Stromal cell of bone marrow (primary cell): ENCODE results near the gene GAB2.
"Not testable (repeated sequence)": the region's sequence is repeated elsewhere in the genome, so short reads cannot be mapped to it uniquely, and the experiment has no call there.

ENCODE experiments used
- DNase-seq: peaks from one replicate; pipeline ENCODE4 v3.0.0-alpha.2; 2012; ENCODE audit warnings: low read depth

GAB2 gene

DNA sequence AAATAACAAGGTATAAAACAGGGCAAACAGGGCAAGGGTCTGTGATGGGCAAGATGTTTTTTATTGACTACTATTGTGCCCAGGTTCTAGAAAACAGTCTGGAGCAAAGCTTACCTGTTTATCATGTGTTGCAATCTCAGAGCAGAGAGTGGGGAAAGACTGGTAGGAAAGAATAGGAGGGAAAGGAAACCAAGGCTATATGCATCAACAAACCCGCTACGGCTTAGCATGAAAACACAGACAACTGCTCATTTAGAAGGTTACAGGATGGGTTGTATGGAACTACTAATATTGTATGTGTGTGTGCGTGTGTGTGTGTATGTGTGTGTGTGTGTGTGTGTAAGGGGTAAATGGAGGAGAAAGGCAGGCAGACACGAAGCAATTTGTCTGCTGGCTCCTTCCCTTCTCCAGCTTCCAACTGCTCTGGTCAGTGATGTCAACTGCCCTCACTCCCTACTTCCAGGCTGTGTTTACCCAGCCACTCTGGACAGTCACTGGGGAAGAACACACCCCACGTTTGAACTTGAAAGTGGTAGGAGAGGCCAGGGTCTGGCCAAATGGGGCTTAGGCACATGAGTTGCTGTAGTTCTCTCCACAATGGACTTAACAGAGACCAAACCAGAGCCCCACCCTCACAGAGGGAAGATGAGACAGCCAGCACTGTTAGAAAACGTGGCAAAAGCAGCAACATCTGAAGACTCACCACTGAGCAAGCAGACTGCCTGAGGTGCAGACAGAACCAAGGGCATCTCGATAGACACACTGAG lies 47.0 kb downstream of the GAB2 start:
- DNase-seq, result peak; percentile 47

DNA sequence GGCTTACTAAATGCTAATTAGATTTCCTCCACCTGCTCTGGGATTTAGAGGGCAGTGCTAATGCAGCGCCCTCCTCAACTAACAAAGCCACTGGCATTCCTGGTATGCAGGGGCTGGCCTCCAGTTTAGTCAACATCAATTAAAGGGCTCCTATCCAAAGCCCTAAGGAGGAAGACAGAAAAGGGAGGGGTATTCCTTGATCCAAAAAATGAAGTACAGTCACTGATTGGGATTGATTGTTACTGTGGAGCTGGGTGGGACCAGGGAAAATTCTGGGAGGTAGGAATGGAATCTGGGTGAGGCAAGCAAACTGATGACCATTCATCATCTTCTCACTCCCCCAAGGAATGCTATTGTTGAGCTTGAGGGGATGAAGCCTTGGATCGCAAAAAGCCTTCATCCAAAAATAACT lies 52.2 kb downstream of the GAB2 start:
- no peak for DNase-seq

DNA sequence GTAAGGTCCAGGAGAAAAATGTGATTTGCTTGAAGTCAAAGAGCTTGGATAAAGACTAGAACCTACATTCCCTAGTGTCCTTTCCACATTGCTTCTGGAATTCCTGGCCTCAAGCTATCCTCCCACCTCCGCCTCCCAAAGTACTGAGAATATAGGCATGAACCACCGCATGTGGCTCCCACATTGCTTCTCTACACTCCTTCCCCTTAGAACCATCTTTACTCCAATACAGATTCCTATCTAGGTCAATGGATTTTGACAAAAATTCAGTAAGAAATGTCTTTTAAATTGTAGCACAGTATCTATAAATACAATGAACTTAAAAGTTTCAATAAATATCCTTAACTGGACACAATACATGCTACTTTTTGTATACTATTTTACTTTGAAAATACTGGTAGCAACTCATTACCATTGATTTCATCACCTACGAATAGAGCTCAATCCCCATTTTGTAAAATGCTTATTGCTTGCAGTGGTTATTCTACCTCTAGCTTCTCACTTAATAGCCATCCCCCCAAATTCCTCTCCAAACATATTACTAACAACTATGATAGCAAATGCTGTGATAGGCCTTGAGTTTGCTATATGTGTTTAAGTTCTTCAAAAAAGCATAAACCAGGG lies 53.4 kb downstream of the GAB2 start:
- DNase-seq, result no peak

DNA sequence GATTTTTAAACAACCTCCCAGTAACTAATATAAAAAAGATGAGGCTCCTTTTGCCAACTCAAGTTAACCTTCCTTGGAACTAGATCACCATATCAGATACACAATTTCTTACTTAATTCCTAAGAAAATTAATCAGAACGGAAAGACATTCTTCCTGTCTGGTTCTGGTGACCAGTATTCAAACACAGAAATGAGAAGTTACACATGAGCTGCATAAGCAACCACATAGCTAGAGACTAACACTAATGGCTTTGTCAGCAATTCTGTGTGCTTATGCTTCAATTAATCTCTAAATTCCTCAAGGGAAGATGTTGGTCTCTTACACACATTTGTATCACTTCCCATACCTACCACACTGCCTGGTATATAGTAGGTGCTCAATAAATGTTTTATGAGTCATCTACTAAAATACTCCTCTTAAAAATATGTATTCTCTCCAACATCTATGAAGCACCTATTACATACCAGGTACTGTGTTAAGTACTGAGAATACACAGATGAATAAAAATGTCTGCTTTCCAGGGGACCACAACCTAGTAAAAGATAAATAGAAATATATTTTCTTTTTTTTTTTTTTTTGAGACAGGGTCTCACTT lies 54.5 kb downstream of the GAB2 start:
- no peak for DNase-seq

DNA sequence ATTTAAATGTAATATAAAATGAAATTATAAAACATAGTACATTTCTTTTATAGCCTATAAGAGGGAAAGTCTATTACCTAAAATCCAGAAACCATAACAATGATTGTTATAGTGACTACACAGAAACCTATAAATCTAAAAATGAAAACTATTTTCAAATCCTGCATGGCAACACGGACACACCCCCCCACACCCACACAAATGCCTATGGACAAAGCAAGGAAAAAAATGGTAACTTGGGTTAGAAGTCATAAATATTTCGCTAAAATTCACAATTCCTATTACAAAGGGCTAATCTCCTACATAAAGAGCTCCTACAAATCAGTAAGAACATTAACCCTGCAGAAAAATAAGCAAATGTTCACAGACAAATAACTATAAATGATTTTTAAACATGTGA lies 56.4 kb downstream of the GAB2 start:
- DNase-seq, result no peak

DNA sequence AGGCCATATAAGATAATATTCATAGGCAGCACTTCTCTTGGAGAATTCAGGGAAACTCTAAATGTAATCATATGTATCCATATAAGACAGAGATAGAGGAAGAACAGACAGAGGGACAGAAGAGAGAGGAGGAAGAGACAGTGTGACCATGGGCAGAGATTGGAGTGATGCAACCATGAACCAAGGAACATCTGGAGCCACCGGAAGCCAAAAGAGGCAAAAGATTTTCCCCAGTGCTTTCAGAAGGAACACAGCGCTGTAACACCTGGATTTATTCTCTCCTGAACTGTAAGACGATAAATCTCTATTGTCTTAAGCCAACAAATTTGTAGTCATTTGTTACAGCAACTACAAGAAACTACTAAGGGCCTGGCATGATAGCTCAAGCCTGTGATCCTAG lies 57.7 kb downstream of the GAB2 start:
- no peak for DNase-seq

DNA sequence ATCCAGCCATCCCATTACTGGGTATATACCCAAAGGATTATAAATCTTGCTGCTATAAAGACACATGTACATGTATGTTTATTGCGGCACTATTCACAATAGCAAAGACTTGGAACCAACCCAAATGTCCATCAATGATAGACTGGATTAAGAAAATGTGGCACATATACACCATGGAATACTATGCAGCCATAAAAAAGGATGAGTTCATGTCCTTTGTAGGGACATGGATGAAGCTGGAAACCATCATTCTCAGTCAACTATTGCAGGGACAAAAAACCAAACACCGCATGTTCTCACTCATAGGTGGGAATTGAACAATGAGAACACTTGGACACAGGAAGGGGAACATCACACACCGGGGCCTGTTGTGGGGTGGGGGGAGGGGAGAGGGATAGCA lies 59.7 kb downstream of the GAB2 start:
- DNase-seq, result not testable (repeated sequence)

DNA sequence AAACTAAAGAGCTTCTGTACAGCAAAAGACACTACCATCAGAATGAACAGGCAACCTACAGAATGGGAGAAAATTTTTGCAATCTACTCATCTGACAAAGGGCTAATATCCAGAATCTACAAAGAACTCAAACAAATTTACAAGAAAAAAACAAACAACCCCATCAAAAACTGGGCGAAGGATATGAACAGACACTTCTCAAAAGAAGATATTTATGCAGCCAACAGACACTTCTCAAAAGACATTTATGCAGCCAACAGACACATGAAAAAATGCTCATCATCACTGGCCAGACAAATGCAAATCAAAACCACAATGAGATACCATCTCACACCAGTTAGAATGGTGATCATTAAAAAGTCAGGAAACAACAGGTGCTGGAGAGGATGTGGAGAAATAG lies 60.2 kb downstream of the GAB2 start:
- DNase-seq, result not testable (repeated sequence)

DNA sequence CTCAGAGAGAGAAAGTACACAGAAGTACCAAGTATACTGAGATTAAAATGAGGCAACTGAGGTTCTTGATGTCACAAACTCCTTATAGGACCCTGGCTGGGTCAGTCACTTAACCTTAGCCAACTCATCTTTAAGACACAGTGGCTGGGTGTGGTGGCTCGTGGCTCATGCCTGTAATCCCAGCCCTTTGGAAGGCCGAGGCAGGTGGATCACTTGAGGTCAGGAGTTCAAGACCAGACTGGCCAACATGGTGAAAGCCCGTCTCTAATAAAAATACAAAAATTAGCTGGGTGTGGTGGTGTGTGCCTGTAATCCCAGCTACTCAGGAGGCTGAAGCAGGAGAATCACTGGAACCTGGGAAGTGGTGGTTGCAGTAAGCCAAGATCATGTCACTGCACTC lies 61.9 kb downstream of the GAB2 start:
- not testable (repeated sequence) for DNase-seq

DNA sequence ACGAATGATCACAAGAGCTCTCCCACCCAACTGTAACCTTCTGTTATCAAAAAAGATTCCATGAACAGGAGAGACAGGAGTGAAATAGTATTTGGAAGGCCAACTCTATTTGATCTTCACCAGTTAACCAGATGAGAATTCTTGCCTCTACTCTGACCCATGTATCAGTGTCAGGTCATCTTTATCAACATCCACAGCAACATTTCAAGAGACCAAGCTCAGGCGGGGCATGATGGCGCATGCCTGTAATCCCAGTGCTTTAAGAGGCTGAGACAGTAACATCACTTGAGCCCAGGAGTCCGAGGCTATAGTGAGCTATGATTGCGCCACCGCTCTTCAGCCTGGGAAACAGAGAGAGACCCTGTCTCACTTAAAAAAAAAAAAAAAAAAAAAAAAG lies 62.3 kb downstream of the GAB2 start:
- DNase-seq, result no peak

DNA sequence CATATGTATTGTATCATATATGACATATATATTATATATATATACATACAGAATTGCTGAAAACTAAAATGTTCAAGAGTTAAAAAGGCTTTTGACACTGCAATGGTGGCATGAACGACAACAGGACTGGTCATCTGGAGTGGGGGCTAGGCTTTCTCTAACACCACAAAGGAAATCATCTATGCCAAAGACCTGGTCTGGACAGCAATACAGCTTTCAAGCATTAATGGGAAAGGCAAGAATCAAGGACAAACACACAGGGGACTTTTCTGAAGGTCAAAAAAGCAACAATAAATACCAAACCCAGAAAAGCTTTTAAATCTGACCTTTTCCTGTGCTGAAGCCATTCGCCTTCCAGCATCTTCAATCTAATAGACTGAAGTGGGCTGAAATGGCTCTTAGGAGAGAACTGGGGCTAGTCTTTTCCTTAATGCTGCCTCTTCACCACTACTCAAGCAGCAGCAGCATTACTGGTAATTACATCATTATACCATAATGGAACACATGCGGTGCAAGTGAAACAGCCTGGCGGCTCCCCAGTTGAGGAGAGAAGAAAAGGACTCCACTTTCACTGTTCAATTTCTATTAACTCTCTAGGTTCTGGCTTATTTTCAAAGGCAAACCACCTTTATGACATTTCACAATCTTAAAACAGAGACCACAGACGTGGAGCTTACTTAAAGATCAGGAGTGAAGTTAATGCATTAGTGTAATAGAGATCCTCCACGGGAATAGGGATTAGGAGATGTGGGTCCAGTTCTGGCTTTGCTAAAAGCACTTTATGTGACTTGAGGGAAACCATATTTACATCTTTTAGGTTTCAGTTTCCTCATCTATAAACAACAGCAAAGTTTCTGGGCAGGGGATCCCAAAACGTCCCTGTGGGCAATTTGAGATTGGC lies 63.0 kb downstream of the GAB2 start:
- no peak for DNase-seq

DNA sequence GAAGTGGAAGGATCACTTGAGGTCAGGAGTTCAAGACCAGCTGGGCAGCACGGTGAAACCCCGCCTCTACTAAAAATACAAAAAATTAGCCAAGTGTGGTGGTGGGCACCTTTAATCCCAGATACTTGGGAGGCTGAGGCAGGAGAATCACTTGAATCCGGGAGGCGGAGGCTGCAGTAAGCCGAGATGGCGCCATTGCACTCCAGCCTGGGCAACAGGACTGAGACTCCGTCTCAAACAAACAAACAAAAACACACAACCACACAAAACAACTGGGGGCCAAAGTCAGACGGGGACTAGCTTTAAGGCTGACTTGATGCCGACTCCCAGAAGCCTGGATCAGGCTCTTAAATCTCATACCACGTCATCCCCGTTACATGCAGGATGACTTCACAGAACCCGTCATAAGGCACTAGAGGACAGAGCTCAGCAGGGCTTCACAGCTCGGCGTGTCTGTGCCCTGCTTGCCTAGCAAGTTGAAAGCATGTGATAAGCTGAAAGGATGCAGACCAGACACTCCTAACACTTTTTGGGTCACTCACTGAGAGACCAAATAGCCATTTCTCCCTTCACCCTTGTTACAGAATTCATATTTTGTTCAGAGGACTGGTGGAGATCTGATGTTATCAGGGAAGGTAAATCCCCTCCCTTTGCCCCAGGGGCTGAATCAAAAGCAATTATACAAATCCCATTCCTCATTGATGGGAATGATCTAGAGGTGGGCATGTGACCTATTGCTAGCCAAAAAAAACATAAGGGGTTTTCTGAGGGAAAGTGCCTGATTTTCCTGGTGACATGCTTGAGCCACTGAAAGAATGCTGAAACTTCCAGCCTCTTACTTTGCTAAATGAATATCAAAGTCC lies 65.4 kb downstream of the GAB2 start:
- no peak for DNase-seq

DNA sequence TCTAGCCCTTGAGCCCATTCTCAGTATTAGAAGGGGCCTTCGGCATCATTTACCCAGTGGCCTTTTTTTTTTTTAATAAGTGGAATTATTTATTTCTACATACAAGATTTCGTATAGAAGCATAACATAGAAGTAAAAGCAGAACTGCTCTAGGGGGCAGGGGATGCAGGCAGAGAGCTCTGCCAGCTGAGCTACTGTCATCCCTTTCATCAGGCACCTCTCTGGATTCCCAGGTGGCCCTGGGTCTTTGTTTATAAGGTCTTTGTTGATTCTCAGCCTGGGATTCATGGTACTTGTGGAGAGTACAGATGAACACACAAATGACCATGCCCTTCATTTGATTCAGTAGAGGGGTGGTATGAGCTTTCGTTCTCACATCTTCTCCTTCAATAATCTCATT lies 66.4 kb downstream of the GAB2 start:
- DNase-seq, result no peak

DNA sequence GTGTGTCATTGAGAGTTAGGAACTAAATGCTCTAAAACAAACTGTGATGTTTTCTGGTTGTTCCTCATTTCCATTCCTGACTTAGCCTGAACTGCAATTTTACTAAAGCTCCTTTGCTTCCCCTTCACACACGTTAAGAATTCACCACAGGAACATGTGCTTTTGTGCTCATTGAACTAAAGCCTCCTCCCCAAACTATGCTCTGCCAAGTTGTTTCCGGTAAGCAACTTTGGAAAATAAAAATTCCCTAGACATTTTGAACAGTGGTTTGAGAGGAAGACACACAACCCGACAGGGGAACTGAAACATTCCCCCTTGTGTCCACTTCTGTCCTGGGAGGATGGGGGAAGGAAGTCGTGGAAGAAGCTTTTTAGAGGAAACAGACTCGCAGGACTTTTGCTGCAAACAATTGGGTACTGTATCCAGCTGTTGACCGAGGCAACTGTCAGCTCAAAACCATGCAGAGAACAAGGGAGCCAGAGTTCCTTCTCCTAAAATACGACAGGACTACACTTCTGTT lies 66.9 kb downstream of the GAB2 start:
- no peak for DNase-seq

DNA sequence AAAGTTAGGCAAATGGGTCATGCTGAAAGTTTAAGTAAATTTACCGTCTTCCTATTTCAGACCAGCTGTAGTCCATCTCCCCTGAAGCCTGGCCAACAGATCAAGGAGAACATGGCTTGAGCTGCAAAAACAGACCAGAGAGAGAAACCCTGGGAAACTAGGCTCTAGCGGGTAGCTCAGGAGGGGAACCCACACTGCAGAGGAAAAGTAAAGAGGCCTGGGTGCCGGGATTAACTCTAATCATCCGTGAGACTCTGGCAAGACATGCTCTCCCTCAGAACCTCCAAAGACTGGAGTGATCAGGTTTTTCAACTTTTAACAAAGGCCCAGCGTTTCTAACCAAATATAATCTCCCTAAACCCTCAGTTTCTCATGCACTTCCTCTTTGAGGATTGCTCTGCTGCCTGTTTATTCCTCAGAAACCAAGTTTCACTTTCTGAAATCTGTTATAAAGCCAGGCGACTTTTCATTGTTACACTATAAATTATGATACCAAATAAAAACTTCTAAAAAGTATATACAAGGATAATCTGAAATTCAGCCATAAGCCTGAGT lies 67.5 kb downstream of the GAB2 start:
- no peak for DNase-seq

DNA sequence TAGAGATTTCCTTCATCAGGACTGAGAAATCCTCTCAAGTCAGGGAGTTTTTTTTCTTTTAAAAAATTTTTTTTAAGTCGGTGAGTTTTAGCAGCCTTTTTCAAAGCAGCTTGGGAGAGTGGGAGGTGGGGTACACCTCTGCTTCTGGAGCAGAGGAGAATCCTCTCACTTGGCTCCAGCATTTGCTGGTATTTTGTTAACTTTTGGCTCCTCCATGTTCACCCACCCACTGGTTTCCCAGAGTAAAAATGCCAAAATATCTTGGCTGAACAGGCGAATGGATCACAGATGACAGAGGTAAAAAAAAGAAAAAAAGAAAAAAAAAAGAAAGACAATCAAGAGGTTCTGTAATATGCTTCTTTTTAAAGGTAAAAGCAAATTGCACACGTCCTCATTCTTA lies 68.0 kb downstream of the GAB2 start:
- DNase-seq, result no peak

DNA sequence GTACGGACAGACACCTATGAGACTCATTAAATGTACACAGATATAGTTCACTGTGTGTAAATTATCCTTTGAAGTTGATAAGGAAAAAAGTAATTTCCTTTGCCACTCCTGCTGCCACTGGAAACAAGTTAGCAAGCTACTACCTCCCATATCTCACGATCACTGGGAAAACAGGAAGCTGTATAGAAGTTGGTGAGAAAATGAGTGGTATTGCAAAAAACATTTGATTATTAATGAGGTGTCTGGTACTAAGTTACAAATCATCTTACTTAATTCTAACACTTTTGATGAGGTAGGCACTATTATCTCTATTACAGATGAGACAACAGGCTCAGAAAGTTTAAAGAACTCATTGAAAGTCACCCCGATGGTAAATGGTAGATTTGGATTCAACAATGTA lies 68.5 kb downstream of the GAB2 start:
- no peak for DNase-seq

DNA sequence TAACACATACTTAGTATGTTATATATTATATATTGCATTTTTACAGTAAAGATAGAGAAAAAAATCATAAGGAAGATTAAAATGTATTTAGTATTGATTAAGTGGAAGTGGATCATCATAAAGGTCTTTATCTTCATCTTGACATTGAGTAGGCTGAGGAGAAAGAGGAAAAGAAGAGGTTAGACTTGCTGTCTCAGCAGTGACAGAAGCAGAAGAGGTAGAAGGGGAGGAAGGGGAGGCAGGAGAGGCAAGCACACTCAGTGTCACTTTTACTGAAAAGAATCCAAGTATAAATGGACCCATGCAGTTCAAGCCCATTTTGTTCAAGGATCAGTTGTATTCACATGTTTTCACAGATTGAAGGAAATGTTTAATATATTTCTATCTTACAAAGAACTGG lies 69.7 kb downstream of the GAB2 start:
- no peak for DNase-seq

DNA sequence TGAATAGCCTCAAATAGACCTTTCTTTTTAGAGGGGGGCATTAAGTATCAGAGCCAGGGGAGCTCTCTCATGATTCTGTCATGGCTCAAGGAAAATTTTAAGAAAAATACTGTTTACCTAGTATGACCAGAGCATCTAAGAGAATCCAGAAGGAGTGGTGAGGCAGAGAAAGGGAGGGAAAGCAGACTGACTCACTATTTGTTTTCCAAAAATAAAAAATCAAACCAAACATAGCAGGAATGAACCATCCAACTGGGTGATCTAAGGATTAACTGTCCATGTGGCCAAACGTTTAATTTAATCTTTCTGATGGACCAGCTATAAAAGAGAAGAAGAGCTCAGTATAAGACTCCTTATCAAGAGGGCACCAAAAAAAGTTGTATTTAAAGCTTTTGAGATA lies 70.8 kb downstream of the GAB2 start:
- no peak for DNase-seq

DNA sequence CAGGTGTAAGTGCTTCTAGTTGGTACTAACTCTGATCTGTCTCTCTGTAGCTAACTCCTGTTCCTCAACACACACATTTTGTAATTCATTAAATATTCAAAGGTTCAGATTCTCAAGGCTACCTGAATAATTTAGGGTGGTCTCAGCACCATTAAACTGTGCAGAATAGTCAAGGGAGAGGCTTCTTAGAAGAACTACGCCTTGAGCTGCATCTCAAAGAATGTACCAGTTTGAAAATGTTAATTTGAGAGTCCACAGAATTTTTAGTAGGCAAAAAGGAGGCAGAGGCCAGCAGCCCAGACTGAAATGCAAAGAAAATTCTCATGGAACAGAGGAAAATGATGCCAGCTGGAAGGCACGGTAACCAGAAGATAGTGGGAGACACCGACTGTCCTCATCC lies 72.2 kb downstream of the GAB2 start:
- no peak for DNase-seq

DNA sequence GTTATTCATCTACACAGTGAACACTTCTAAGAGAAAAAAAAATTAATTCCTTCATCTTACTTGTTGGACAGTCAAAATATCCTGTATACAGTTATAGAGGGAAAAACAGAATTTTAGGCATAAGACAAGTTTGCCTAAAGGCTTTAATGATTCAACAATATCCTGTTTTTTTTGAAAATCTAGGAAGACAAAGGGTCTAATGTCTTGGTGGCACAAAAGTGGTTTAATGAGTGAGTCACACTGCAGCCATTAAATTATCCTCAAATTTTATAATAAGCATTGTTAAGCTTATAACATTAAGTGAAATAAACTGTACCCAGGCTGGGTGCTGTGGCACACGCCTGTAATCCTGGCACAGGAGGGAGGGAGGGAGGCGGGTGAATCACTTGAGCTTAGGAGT lies 72.9 kb downstream of the GAB2 start:
- DNase-seq, result no peak
